Activated CD4-positive, alpha-beta T cell treated with anti-CD3 and anti-CD28 coated beads for 36 hours (primary cell): ENCODE measurements around the gene SLC29A1. TPM values are rescaled to one million over a fixed set of nuclear protein-coding genes. Genes with fewer than 3 reads are reported as not detected.

ENCODE experiments used
- ATAC-seq: fragments of 200-7000 bp; cut with Tn5 transposase; one replicate; pipeline ENCODE4 v1.10.0; 2021; ENCODE audit warnings: mild to moderate bottlenecking, moderate library complexity
- CTCF ChIA-PET: fragments of 350-600 bp; sonication (Branson Sonifier 250); formaldehyde crosslinking; loops from one replicate; lab custom pipeline; 2021; ENCODE audit warnings: antibody characterized with exemption; lab: Charles Lee
- POLR2A ChIA-PET: fragments of 350-600 bp; sonication (Branson Sonifier 250); formaldehyde crosslinking; loops from one replicate; lab custom pipeline; 2021; ENCODE audit warnings: antibody characterized with exemption, inconsistent platforms; lab: Charles Lee
- DNase-seq: peaks from one replicate; pipeline ENCODE4 v3.0.0-alpha.2; 2020
- H3K27ac Mint-ChIP-seq: one replicate; pipeline ENCODE4 v1.8.0; 2021; ENCODE audit warnings: mixed read lengths
- H3K27me3 Mint-ChIP-seq: one replicate; pipeline ENCODE4 v1.8.0; 2021; ENCODE audit warnings: mixed read lengths
- H3K36me3 Mint-ChIP-seq: one replicate; pipeline ENCODE4 v1.8.0; 2021; ENCODE audit warnings: low read depth, mixed read lengths
- H3K4me1 Mint-ChIP-seq: one replicate; pipeline ENCODE4 v1.8.0; 2021; ENCODE audit warnings: mixed read lengths
- H3K4me3 Mint-ChIP-seq: one replicate; pipeline ENCODE4 v1.8.0; 2021; ENCODE audit warnings: mild to moderate bottlenecking, moderate library complexity, mixed read lengths
- H3K9me3 Mint-ChIP-seq: one replicate; pipeline ENCODE4 v1.8.0; 2021; ENCODE audit warnings: low read depth, mixed read lengths
- intact Hi-C, 2 experiments: fragments of 100-400 bp; cut with DNase I in 1 of 2; cut with micrococcal nuclease in 1 of 2; formaldehyde crosslinking; loops; one replicate each; pipeline versions ENCODE4 v1.14.2 to v1.15.1; 2022 to 2024; cut with DNase I, micrococcal nuclease
- total RNA-seq, 2 experiments: library from RNA; stranded (reverse); gene quantifications; one replicate each; pipeline ENCODE4 v1.2.3, GENCODE V29; 2021

The SLC29A1 gene
- total RNA-seq, 2 experiments from 2014 or later: 59.8 to 98.3 TPM

DNA sequence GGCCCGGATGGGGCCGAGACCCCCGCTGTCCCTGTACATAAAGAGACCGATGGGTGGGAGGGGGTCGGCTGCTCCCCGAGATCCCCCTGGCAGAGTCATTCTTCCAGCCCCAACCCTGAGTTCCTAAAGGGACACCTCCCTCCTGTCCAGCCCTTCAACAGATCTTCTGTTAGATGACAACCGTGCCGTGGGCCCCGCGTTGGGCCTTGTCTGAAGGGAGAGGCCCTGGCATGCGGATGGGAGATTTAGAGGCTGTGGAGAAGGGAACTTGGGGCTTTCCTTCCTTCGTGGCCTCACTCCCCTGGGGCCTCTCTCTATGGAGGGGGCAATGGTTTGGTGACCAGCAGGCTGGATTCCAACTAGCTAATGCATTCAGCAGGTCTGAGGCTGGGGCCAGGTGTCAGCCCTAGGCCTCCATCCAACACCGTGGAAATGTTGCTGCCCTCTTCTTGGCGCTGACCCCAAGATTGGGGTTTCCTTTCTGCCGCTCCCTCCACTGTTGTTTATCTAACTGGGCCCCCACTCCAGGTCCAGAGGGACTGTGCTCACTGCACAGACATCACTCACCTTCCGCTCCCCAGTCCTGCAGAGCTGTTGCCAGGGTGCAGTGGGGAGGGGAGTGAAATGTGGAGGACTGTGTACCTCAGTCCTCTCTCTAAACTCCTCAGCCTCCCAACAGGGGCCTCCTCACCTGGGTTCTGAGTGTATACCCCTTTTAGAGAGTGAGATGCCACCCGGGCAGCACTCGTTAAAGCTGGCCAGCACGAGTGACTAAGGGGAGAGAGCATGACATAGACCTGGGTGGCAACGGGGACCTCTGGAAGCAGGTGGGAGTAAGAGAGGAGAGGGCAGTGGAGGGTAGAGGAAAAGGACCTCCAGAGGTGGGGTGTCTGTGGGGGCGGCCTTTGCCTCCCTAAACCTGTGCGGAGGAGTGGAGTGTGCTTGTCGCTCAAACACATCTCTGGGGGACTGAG, 53.6 kb downstream of the SLC29A1 start:
- ChIA-PET POLR2A (no interaction called here), CTCF (interaction anchor here (0.8 to 2.9 kb wide), 7 partner anchors 8 to 62 kb away, joined by 3 to 14 read pairs (median 5); partner anchors contain the start of gene AARS2)
- H3K27me3 Mint-ChIP-seq: peaks cover 41% of the 10 kb centered on the region
- H3K27ac Mint-ChIP-seq: no peak overlapping the region
- H3K9me3 Mint-ChIP-seq: no peaks in the 10 kb centered on the region
- DNase-seq: no peak
- H3K36me3 Mint-ChIP-seq: no peaks in the 10 kb centered on the region
- H3K4me1 Mint-ChIP-seq: no peaks in the 10 kb centered on the region
- intact Hi-C loops: no loop called here
- H3K4me3 Mint-ChIP-seq: no peak overlapping the region
- no peak for ATAC-seq

DNA sequence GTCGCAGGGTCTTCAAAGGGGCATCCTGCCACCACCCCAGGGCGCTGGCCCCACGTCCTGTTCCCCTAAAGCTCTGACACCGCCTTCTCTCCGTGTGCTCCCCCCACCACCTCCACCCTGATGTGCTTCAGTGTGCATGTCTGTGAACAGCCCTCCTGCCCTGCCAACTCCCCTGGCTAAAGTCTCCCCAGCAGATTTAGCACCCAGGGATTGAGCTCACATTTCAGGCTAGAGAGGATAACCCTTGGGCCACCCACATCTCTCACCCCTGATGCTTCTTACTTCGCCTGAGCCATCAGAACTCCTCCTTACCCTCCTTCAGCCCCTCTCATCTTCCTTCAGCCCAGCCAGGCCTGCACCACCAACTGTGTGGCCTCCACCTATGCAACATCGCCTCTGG, 54.4 kb downstream of the SLC29A1 start:
- intact Hi-C loops: no loop called here
- ATAC-seq (no peak), DNase-seq (no peak)
- H3K27me3 Mint-ChIP-seq: peaks cover 35% of the 10 kb centered on the region
- H3K36me3 Mint-ChIP-seq: no peaks in the 10 kb centered on the region
- ChIA-PET POLR2A (no interaction called here), CTCF (interaction anchor here (0.6 to 2.9 kb wide), 6 partner anchors 9 to 447 kb away, joined by 3 to 14 read pairs (median 6); partner anchors contain the start of gene AARS2)
- no peaks in the 10 kb centered on the region for H3K4me1 Mint-ChIP-seq
- no peaks in the 10 kb centered on the region for H3K9me3 Mint-ChIP-seq
- H3K27ac Mint-ChIP-seq: no peak overlapping the region
- H3K4me3 Mint-ChIP-seq: no peak overlapping the region

DNA sequence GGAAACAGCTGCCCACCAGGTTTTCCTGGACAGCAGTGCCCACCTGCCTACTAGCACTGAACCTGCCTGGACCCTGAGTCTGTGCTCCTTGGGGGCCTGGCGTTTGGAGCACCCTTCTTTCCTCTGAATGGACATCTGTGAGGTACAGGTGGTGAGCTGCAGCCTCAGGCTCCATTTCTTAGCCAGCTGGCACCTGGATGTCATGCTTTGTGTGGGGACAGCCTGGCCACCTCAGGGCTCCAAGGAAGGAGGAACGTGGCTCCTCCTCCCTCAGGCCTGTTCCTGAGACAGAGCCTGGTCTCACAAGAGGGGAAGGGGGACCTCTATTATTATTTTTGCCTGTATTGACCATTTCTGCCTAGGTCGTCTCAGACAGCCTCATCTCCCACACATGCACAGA, 54.9 kb downstream of the SLC29A1 start:
- ChIA-PET POLR2A (no interaction called here), CTCF (interaction anchor here (0.6 to 2.9 kb wide), 7 partner anchors 10 to 448 kb away, joined by 3 to 14 read pairs (median 5); partner anchors contain the start of gene AARS2)
- H3K4me1 Mint-ChIP-seq: no peaks in the 10 kb centered on the region
- peaks cover 29% of the 10 kb centered on the region for H3K27me3 Mint-ChIP-seq
- no peak for ATAC-seq
- no peak for DNase-seq
- no peak overlapping the region for H3K27ac Mint-ChIP-seq
- H3K4me3 Mint-ChIP-seq: no peak overlapping the region
- intact Hi-C loops: no loop called here
- no peaks in the 10 kb centered on the region for H3K36me3 Mint-ChIP-seq
- H3K9me3 Mint-ChIP-seq: no peaks in the 10 kb centered on the region

DNA sequence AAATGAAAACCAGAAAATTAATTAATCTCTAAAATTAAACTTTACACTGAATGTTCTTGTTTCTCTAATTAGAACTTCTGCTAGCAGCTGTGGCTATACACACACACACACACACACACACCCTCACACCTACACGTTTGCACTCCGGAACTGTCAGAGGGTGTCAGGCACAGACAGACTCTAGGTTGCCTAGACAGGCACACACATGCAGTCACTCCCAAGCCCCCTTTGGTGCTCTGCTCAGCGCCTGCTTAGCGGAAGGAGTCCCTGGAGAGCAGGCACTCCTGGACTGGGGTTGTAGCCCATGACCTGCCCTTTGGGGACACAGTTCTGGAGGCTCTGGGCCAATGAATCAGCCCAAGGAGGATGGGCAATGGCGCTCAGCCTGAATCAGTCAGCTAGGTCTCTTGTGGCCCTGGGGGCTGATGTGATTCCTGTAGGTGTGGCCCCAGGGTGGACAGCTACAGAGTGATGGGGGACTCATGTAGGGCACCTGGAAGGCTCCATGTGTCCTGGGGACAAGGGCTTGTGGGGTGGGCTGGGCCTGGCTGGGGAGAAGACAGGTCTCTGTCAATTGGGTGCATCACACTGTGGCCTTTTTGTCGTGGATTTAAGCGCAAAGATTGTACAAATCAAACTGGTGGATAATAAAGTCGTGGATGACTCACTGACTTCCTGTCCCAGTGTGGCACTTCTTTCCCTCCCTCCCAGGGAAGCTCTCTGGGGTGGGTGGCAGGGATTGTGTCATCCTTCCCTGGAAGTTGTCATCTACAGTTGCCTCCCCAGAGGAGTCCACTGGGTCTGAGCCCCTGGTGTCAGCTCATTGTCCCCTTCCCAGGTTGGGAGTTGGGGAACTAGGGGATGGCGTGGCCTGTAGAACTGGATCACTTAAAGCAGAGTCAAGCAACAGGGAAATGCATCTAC, 55.6 kb downstream of the SLC29A1 start:
- Mint-ChIP-seq H3K27ac (no peak overlapping the region), H3K36me3 (no peaks in the 10 kb centered on the region), H3K4me1 (no peaks in the 10 kb centered on the region), H3K4me3 (no peak overlapping the region), H3K27me3 (peaks cover 28% of the 10 kb centered on the region), H3K9me3 (no peaks in the 10 kb centered on the region)
- CTCF ChIA-PET: interaction anchor here (0.7 to 1.5 kb wide), 5 partner anchors 10 to 608 kb away, joined by 3 to 8 read pairs (median 3); partner anchors contain the start of gene AARS2
- ATAC-seq (no peak), DNase-seq (no peak)
- intact Hi-C loops: no loop called here
- POLR2A ChIA-PET: interaction anchor here (0.6 to 0.8 kb wide), 2 partner anchors 91 to 1832 kb away, joined by 3 to 4 read pairs; no protein-coding TSS in a partner anchor

Other genes with a start within 250 kb of the SLC29A1 start
- gene MRPL14, start 96.1 kb upstream of the SLC29A1 start, total RNA-seq: 10 to 100 TPM; 29.5 to 43.3 TPM
- 10 to 100 TPM; 10.9 to 15.2 TPM for gene TMEM63B, start 96.0 kb upstream of the SLC29A1 start, total RNA-seq
- gene CAPN11, start 64.8 kb upstream of the SLC29A1 start, total RNA-seq: 1 to 10 TPM; 1.2 to 1.3 TPM
- gene MYMX, start 6.7 kb upstream of the SLC29A1 start, total RNA-seq: not detected
- 1,000 to 10,000 TPM; 2,120 to 2,263 TPM for gene HSP90AB1, start 23.5 kb downstream of the SLC29A1 start, total RNA-seq
- 10 to 100 TPM; 14.1 TPM for gene SLC35B2, start 33.9 kb downstream of the SLC29A1 start, total RNA-seq
- gene NFKBIE, start 42.0 kb downstream of the SLC29A1 start, total RNA-seq: 10 to 100 TPM; 17.2 to 19.9 TPM
- gene TMEM151B, start 46.9 kb downstream of the SLC29A1 start, total RNA-seq: under 1 TPM in 1 of 2 experiments, not detected in 1; 0.09 TPM
- gene AARS2, start 89.8 kb downstream of the SLC29A1 start, total RNA-seq: 10 to 100 TPM; 15.2 to 17.5 TPM
- gene SPATS1, start 119.1 kb downstream of the SLC29A1 start, total RNA-seq: not detected
- gene CDC5L, start 164.1 kb downstream of the SLC29A1 start, total RNA-seq: 10 to 100 TPM; 25.1 to 28.9 TPM